Glutamatergic neuron (in vitro differentiated cells): Measurements from ENCODE around the gene ANTKMT. TPM values are rescaled to one million over a fixed set of nuclear protein-coding genes. Genes with fewer than 3 reads are reported as not detected.
A peak's percentile ranks its signal among the peaks of the same experiment; 100 is the strongest.

ENCODE experiments used
- DNase-seq: peaks from one replicate; pipeline ENCODE4 v3.0.0; 2022
- H3K27ac Mint-ChIP-seq: one replicate; pipeline ENCODE4 v1.8.0; 2020; ENCODE audit warnings: mild to moderate bottlenecking, mixed read lengths, inconsistent platforms; ENCODE audit not compliant: unreplicated experiment
- H3K27me3 Mint-ChIP-seq: one replicate; pipeline ENCODE4 v1.8.0; 2020; ENCODE audit warnings: mild to moderate bottlenecking, moderate library complexity, mixed read lengths, inconsistent platforms; ENCODE audit not compliant: unreplicated experiment
- H3K36me3 Mint-ChIP-seq: one replicate; pipeline ENCODE4 v1.8.0; 2020; ENCODE audit warnings: mild to moderate bottlenecking, mixed read lengths, inconsistent platforms; ENCODE audit not compliant: unreplicated experiment
- H3K4me1 Mint-ChIP-seq: one replicate; pipeline ENCODE4 v1.8.0; 2020; ENCODE audit warnings: mild to moderate bottlenecking, low read depth, mixed read lengths, inconsistent platforms; ENCODE audit not compliant: unreplicated experiment
- H3K4me3 Mint-ChIP-seq: one replicate; pipeline ENCODE4 v1.8.0; 2020; ENCODE audit warnings: mild to moderate bottlenecking, mixed read lengths, inconsistent platforms; ENCODE audit not compliant: unreplicated experiment
- H3K9me3 Mint-ChIP-seq: one replicate; pipeline ENCODE4 v1.8.0; 2020; ENCODE audit warnings: mild to moderate bottlenecking, moderate library complexity, mixed read lengths, inconsistent platforms; ENCODE audit not compliant: unreplicated experiment
- total RNA-seq: library from RNA; stranded (reverse); fragmentation: NEBNext Ultra II Directional; extraction: Animal tissue kit (Norgen Biotek cat#: 25700); gene quantifications from one replicate; pipeline ENCODE4 v1.2.1, GENCODE V29; 2021; ENCODE audit not compliant: unreplicated experiment
- TF ChIP-seq, protein P1 (sequence below): fragments of 200-600 bp; sonication (generic); IDR thresholded peaks from one replicate; pipeline ENCODE4 v1.5.0; 2021; ENCODE audit not compliant: partially characterized antibody, unreplicated experiment

ANTKMT gene
- total RNA-seq, 1 donor from 2014 or later, result 61.1 TPM

DNA sequence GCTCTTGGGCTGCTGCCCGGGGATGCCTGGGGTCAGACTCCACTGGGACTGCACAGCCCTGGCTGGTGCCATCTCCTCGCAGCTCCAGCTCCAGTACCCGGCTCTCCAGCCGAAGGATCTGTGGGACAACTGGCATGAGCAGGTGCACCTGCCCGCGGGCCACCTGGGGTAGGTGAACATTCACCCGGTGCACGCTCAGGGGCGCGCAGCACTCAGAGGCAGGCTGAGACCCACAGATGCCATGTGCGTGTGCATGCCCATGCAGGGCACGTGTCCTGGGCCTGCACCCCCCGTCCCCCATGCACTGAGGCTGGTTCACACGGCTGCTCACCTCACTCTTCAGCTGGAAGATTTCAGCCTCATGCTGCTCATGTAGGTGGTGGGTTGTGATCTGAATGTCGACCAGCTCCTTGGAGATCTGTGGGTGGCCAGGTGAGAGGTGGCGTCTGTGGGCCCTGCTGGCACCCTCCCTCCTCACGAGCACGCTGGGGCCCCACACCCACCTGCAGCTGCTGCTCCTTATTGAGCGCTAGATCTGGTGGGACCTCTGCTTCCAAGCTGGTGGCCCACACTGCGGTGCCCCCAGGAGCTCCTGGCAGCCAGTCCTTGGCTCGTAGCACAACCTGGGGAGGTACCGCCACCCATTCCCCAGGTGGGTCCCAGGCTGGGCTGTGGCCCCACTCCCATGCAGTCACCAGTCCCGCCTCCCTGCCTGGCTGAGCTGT lies 4.7 kb downstream of the ANTKMT start:
- Mint-ChIP-seq H3K9me3 (no peaks in the 10 kb centered on the region), H3K36me3 (no peaks in the 10 kb centered on the region), H3K4me1 (no peaks in the 10 kb centered on the region), H3K27ac (no peak overlapping the region), H3K27me3 (peaks cover 6% of the 10 kb centered on the region), H3K4me3 (no peak overlapping the region)
- TF ChIP-seq, protein P1, sequence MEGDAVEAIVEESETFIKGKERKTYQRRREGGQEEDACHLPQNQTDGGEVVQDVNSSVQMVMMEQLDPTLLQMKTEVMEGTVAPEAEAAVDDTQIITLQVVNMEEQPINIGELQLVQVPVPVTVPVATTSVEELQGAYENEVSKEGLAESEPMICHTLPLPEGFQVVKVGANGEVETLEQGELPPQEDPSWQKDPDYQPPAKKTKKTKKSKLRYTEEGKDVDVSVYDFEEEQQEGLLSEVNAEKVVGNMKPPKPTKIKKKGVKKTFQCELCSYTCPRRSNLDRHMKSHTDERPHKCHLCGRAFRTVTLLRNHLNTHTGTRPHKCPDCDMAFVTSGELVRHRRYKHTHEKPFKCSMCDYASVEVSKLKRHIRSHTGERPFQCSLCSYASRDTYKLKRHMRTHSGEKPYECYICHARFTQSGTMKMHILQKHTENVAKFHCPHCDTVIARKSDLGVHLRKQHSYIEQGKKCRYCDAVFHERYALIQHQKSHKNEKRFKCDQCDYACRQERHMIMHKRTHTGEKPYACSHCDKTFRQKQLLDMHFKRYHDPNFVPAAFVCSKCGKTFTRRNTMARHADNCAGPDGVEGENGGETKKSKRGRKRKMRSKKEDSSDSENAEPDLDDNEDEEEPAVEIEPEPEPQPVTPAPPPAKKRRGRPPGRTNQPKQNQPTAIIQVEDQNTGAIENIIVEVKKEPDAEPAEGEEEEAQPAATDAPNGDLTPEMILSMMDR, result no peak
- DNase-seq, result no peak

DNA sequence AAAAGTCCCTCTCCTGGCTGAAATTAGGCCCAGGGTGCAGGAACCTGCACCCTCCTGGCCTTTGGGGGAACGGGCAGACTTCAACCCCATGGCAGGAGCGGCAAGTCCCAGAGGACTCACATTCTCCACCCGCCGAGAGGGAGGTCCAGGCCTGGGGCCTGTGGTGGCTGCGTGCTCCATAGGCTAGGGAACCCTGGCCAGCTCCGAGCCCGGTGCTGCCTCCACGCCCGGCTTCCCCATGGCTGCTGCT lies 5.2 kb downstream of the ANTKMT start:
- H3K36me3 Mint-ChIP-seq, result no peaks in the 10 kb centered on the region
- DNase-seq, result no peak
- TF ChIP-seq, protein P1, result no peak
- H3K27me3 Mint-ChIP-seq, result peaks cover 6% of the 10 kb centered on the region
- no peak overlapping the region for H3K4me3 Mint-ChIP-seq
- H3K4me1 Mint-ChIP-seq, result no peaks in the 10 kb centered on the region
- H3K9me3 Mint-ChIP-seq, result no peaks in the 10 kb centered on the region
- no peak overlapping the region for H3K27ac Mint-ChIP-seq

DNA sequence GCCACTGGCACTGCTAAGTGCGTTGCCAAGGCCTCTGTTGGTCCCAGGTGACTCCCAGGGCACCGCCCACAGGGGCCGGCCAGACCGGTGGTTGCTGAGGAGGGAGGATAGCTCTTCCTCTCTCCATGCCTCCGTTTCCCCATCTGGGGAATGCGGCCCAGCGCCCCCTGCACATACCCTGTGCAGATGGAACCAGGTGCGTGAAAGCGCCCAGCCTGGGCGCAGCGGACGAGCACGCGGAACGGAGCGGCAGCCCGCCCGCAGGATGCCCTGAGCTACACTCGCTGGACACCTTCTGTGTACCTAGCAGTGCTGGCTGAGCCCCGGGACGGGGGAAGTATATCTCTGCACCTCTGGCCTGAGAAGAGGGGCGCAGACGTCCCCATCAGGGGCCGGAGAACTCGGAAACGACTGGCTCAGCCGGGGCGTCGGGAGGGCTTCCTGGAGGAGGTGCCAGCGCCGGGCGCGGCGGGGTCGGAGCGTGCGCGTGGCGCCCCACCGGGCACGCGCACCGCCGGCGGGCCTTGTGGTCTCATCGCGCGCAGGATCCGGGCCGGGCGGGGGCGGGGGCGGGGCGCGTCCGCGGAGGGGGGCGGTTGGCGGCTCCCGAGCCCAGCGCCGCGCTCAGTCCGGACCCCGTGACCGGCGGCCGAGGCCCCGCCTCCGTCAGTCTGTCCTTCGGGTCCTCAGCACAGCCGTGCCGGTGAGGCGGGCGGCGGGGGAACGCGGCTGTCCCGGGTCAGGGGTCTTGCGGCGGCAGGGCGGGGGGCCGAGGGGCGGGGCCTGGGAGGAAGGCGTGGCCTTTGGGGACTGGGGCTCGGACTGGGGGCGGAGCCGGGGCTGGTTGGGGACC lies 5.7 kb downstream of the ANTKMT start, which contains the start of the genes CCDC78 and HAGHL:
Gene CCDC78, minus strand, starts transcription at position 6 of the 853 bp plus-strand sequence. CDS start 76 bp downstream, outside the sequence.
Gene HAGHL, plus strand, starts transcription at position 669 of the 853 bp plus-strand sequence. CDS start 404 bp downstream, outside the sequence.
- H3K4me1 Mint-ChIP-seq, result no peaks in the 10 kb centered on the region
- TF ChIP-seq, protein P1, result no peak
- no peaks in the 10 kb centered on the region for H3K36me3 Mint-ChIP-seq
- peak; percentile 79 for DNase-seq
- H3K27ac Mint-ChIP-seq, result no peak within 1 kb of the TSS
- H3K9me3 Mint-ChIP-seq, result no peaks in the 10 kb centered on the region
- H3K27me3 Mint-ChIP-seq, result peaks cover 6% of the 10 kb centered on the region
- H3K4me3 Mint-ChIP-seq, result peak within 1 kb of the TSS; percentile 63

DNA sequence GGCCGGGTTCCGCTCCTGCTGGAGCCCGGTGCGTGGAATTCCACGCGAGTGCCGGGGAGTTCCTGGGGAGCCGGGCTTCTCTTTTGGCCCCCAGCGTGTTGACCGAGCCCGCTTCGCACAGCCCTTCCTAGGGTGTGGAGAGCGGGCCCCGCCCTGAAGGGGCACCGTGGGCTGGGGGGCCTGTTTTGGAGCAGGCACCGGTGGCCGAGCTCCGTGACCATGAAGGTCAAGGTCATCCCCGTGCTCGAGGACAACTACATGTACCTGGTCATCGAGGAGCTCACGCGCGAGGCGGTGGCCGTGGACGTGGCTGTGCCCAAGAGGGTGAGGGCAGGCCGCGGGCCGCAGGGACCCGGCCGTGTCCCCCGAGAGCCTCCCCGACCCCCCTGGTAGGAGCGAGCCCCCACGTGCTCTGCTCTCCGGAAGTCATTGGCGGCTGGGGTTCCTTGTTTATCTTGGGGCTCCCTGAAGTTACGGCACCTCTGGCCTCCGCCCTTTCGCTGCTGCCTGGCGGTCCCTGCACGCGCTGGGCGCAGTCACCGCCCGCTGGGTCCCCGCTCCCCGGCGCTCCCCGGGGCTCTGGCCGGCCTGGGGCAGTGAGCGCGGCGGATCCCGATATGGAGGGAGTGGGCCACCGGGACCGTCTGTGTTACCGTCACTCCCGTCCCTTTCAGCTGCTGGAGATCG lies 6.5 kb downstream of the ANTKMT start:
- Mint-ChIP-seq H3K9me3 (no peaks in the 10 kb centered on the region), H3K27me3 (peaks cover 6% of the 10 kb centered on the region), H3K36me3 (no peaks in the 10 kb centered on the region), H3K27ac (no peak overlapping the region), H3K4me1 (no peaks in the 10 kb centered on the region), H3K4me3 (peak overlapping the region; percentile 52)
- no peak for DNase-seq
- TF ChIP-seq, protein P1, result no peak
